PC-3 (cell line): Measurements from ENCODE around the gene TMOD2. TPM values are rescaled to one million over a fixed set of nuclear protein-coding genes. Genes with fewer than 3 reads are reported as not detected.
A peak's percentile ranks its signal among the peaks of the same experiment; 100 is the strongest.

Source experiments
- ATAC-seq: fragments of 200-7000 bp; cut with Tn5 transposase; 2 replicates; pipeline ENCODE4 v1.9.1; 2020; ENCODE audit warnings: mild to moderate bottlenecking, moderate library complexity
- BruUV-seq: library from RNA; stranded (reverse); fragments of 400-500 nt; replicated peaks from 2 replicates; lab custom pipeline; 2021; lab: Mats Ljungman, UMichigan
- CTCF ChIA-PET: fragments of 300-600 bp; sonication (Branson Sonifier 250); formaldehyde crosslinking; loops from one replicate; lab custom pipeline; 2022; ENCODE audit warnings: antibody characterized with exemption; lab: Charles Lee
- POLR2A ChIA-PET: fragments of 300-600 bp; sonication (Branson Sonifier 250); formaldehyde crosslinking; loops from one replicate; lab custom pipeline; 2022; ENCODE audit warnings: antibody characterized with exemption; ENCODE audit not compliant: unreplicated experiment; lab: Charles Lee
- DNase-seq: peaks from one replicate; pipeline ENCODE4 v3.0.0-alpha.2; 2015
- H2AFZ ChIP-seq: fragments of 300-600 bp; sonication (generic); 2 replicates; pipeline ENCODE4 v1.6.0; 2016; ENCODE audit warnings: antibody characterized with exemption, low read length
- H3F3A ChIP-seq: fragments of 300-600 bp; sonication (generic); one replicate; pipeline ENCODE4 v1.6.0; 2017; ENCODE audit warnings: antibody characterized with exemption, low read length, control low read depth, mild to moderate bottlenecking; ENCODE audit not compliant: unreplicated experiment
- H3K27ac ChIP-seq: fragments of 300-600 bp; sonication (generic); 2 replicates; pipeline ENCODE4 v1.5.1; 2016; ENCODE audit warnings: mild to moderate bottlenecking, low read length
- H3K27me3 ChIP-seq: fragments of 300-600 bp; sonication (generic); 2 replicates; pipeline ENCODE4 v1.6.1; 2016; ENCODE audit warnings: low read length, mixed read lengths
- H3K36me3 ChIP-seq: fragments of 300-600 bp; sonication (generic); 2 replicates; pipeline ENCODE4 v1.6.1; 2016; ENCODE audit warnings: low read depth, mixed run types, low read length, mixed read lengths
- H3K4me1 ChIP-seq: fragments of 300-600 bp; sonication (generic); 2 replicates; pipeline ENCODE4 v1.5.1; 2016; ENCODE audit warnings: low read length; ENCODE audit not compliant: insufficient read depth
- H3K4me2 ChIP-seq: fragments of 300-600 bp; sonication (generic); 2 replicates; pipeline ENCODE4 v1.6.0; 2016; ENCODE audit warnings: low read length
- H3K4me3 ChIP-seq: fragments of 300-600 bp; sonication (generic); 2 replicates; pipeline ENCODE4 v1.5.1; 2016; ENCODE audit warnings: mild to moderate bottlenecking, low read length, mixed read lengths
- H3K79me2 ChIP-seq: fragments of 300-600 bp; sonication (generic); 2 replicates; pipeline ENCODE4 v1.6.1; 2017; ENCODE audit warnings: low read length, mixed read lengths
- H3K9ac ChIP-seq: fragments of 300-600 bp; sonication (generic); 2 replicates; pipeline ENCODE4 v1.6.0; 2016; ENCODE audit warnings: mild to moderate bottlenecking, low read length
- H3K9me2 ChIP-seq: fragments of 300-600 bp; sonication (generic); replicated peaks from 2 replicates; pipeline ENCODE4 v1.6.1; 2016; ENCODE audit warnings: mixed run types, low read length, mixed read lengths
- H3K9me3 ChIP-seq: fragments of 300-600 bp; sonication (generic); 2 replicates; pipeline ENCODE4 v1.6.1; 2016; ENCODE audit warnings: low read length, mixed read lengths
- H4K20me1 ChIP-seq: fragments of 300-600 bp; sonication (generic); 2 replicates; pipeline ENCODE4 v1.6.1; 2016; ENCODE audit warnings: low read length, mixed read lengths
- EZH2 ChIP-seq: fragments of 300-600 bp; sonication (generic); IDR thresholded peaks from one replicate; pipeline ENCODE4 v1.6.1; 2017; ENCODE audit warnings: antibody characterized with exemption, mild to moderate bottlenecking, low read length; ENCODE audit not compliant: unreplicated experiment
- EZH2phosphoT487 ChIP-seq: fragments of 300-600 bp; sonication (generic); IDR thresholded peaks from 2 replicates; pipeline ENCODE4 v1.6.1; 2018; ENCODE audit warnings: mild to moderate bottlenecking, antibody characterized with exemption, low read length, borderline replicate concordance
- intact Hi-C: fragments of 100-400 bp; cut with micrococcal nuclease; formaldehyde crosslinking; loops from 2 replicates; pipeline ENCODE4 v1.9.0; 2023
- total RNA-seq: library from RNA; depleted of rRNA; stranded (reverse); fragments of >200 nt; gene quantifications from 2 replicates; pipeline ENCODE4 v1.2.3, GENCODE V29; 2014
- TF ChIP-seq, protein P1 (sequence below): fragments of 300-600 bp; sonication (generic); conservative IDR thresholded peaks from 2 replicates; pipeline ENCODE4 v1.5.1; 2017; ENCODE audit warnings: antibody characterized with exemption, low read depth, mild to moderate bottlenecking, low read length

The TMOD2 gene
- total RNA-seq, 1 experiment from 2014 or later = 0.95 TPM

DNA sequence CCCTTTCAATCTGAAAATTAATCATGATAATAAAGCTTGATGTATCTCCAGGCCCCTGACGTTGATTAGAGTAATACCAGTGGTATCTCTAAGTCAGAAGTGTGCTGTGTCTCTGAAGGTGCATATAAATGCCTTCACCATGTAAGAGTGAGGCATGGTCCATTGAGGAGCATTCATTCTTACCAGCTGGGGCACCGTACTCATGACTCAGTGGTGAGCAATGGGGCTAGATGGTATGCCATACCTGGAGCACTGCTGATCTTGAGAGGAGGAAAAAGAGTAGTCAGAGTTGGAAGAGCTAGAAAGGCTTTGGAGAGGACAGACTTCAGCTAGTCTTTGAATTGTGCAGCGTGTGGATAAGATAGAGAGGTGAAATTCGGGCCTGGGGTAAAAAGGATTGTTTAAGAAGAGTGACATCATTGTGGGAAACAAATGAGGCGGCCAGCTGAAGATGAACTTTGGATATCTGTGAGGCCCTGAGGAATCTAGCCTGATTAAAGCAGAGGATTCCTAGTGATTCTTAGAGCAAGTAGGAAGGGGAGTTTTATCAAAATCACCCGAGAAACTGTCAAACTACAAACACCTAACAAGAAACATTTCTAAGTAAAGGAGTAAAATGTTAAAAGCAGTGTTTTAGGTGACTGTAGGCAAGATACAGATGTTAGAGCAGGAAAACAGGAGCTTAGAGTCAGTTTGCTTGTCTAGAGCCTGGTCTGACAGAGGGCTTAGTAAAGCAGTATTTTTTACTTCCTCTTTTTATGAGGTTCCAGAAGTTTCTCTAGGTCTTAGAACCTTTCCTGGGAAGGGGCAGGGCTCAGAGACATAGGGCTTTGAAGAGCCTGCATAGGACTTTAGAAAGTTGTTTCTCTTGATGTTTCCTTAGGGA is 91.7 kb downstream of the TMOD2 start:
- H3K79me2 ChIP-seq = peaks cover 98% of the 10 kb centered on the region
- H3K9me2 ChIP-seq = no peaks in the 10 kb centered on the region
- H3K9ac ChIP-seq = no peak overlapping the region
- peaks cover 12% of the 10 kb centered on the region; the same call in 1 of the 2 replicates for H4K20me1 ChIP-seq
- TF ChIP-seq, protein P1, sequence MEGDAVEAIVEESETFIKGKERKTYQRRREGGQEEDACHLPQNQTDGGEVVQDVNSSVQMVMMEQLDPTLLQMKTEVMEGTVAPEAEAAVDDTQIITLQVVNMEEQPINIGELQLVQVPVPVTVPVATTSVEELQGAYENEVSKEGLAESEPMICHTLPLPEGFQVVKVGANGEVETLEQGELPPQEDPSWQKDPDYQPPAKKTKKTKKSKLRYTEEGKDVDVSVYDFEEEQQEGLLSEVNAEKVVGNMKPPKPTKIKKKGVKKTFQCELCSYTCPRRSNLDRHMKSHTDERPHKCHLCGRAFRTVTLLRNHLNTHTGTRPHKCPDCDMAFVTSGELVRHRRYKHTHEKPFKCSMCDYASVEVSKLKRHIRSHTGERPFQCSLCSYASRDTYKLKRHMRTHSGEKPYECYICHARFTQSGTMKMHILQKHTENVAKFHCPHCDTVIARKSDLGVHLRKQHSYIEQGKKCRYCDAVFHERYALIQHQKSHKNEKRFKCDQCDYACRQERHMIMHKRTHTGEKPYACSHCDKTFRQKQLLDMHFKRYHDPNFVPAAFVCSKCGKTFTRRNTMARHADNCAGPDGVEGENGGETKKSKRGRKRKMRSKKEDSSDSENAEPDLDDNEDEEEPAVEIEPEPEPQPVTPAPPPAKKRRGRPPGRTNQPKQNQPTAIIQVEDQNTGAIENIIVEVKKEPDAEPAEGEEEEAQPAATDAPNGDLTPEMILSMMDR = no peak
- TF ChIP-seq EZH2phosphoT487 (no peak), EZH2 (no peak)
- no peaks in the 10 kb centered on the region for H3K9me3 ChIP-seq
- H2AFZ ChIP-seq = no peak overlapping the region
- H3K4me2 ChIP-seq = peak overlapping the region; percentile 59
- no peaks in the 10 kb centered on the region for H3K36me3 ChIP-seq
- CTCF ChIA-PET = interaction anchor here (0.6 kb wide), 1 partner anchor 66 kb away, joined by 3 read pairs; no protein-coding TSS in a partner anchor
- intact Hi-C loops = no loop called here
- no peaks in the 10 kb centered on the region for H3F3A ChIP-seq
- H3K27ac ChIP-seq = peak overlapping the region; percentile 49
- no peak overlapping the region for H3K4me3 ChIP-seq
- DNase-seq (peak; percentile 82), ATAC-seq (peak; percentile 56)
- BruUV-seq = no TSS peak
- POLR2A ChIA-PET = interaction anchor here (0.5 to 0.6 kb wide), 2 partner anchors 13 to 71 kb away, joined by 3 to 7 read pairs; no protein-coding TSS in a partner anchor
- H3K27me3 ChIP-seq = no peaks in the 10 kb centered on the region
- peaks cover 54% of the 10 kb centered on the region for H3K4me1 ChIP-seq

DNA sequence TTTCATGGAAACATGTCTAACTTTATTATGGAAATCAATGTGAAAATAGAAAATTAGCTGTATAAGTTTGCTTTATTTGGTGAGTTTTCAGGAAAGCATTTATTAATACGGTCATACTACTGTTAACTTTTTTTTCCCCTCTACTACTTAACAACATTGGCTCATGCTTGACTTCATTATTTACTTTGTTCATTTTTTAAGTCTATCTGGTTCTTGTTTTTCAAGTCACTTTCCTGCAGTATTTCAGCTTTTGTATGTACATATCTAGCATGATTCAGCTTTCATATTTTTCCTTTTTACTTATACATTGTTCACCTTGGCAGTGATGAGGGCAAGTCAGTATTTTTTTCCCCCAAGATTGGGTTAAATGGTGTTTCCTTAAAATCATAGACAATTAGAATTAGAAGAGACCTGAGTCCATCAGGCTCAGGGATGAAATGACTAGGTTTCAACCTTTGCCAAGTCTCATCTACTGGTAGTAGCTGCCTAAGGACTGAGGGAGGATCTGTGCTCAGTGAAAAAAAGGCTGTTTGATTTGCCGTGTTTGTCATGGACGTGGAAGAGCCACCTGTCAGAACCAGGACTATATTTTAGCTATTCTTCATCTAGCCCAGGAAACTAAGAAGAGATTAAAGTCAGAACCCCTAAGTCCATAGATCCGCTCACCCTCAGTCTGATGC is 93.5 kb downstream of the TMOD2 start:
- Histone ChIP-seq H3K36me3 (no peaks in the 10 kb centered on the region), H3K4me3 (peak overlapping the region; percentile 21; the same call in 1 of the 2 replicates), H3K9me2 (no peaks in the 10 kb centered on the region), H3K4me1 (peaks cover 54% of the 10 kb centered on the region), H3K9ac (peak overlapping the region; percentile 29; the same call in 1 of the 2 replicates), H3K9me3 (no peaks in the 10 kb centered on the region), H3K27ac (peak overlapping the region; percentile 82), H3K79me2 (peaks cover 98% of the 10 kb centered on the region), H3F3A (no peaks in the 10 kb centered on the region), H2AFZ (no peak overlapping the region), H3K27me3 (no peaks in the 10 kb centered on the region), H3K4me2 (peak overlapping the region; percentile 59), H4K20me1 (peaks cover 17% of the 10 kb centered on the region; the same call in 1 of the 2 replicates)
- CTCF ChIA-PET = no interaction called here
- POLR2A ChIA-PET = interaction anchor here (0.7 kb wide), 1 partner anchor 20 kb away, joined by 3 read pairs; no protein-coding TSS in a partner anchor
- no peak for TF ChIP-seq EZH2
- BruUV-seq = no TSS peak
- peak; percentile 45 for ATAC-seq
- DNase-seq = peak; percentile 55
- intact Hi-C loops = no loop called here

DNA sequence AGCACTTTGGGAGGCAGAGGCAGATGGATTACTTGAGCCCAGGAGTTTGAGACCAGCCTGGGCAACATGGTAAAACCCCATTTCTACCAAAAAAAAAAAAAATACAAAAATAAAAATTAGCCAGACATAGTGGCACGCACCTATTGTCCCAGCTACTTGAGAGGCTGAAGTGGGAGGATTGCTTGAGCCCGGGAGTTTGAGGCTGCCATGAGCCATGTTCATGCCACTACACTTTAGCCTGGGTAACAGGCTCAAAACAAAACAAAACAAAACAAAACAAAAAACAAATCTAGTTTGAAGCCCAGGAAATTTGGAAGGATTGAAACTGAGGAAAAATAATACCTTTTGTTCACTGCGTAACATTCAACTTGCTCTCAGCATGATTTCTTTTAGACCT is 94.7 kb downstream of the TMOD2 start:
- no peaks in the 10 kb centered on the region for H3K9me2 ChIP-seq
- peak overlapping the region; percentile 59 for H3K4me2 ChIP-seq
- POLR2A ChIA-PET = no interaction called here
- no peak overlapping the region for H2AFZ ChIP-seq
- peak overlapping the region; percentile 21; the same call in 1 of the 2 replicates for H3K4me3 ChIP-seq
- no peaks in the 10 kb centered on the region for H3K27me3 ChIP-seq
- DNase-seq = no peak
- H3K9ac ChIP-seq = peak overlapping the region; percentile 29; the same call in 1 of the 2 replicates
- TF ChIP-seq, protein P1 = no peak
- no peak for TF ChIP-seq EZH2phosphoT487
- TF ChIP-seq EZH2 = no peak
- intact Hi-C loops = no loop called here
- H3F3A ChIP-seq = no peaks in the 10 kb centered on the region
- H3K79me2 ChIP-seq = peaks cover 98% of the 10 kb centered on the region
- no peak for ATAC-seq
- H3K4me1 ChIP-seq = peaks cover 54% of the 10 kb centered on the region
- BruUV-seq = no TSS peak
- peak overlapping the region; percentile 82 for H3K27ac ChIP-seq
- CTCF ChIA-PET = no interaction called here
- no peaks in the 10 kb centered on the region for H3K9me3 ChIP-seq
- H3K36me3 ChIP-seq = no peaks in the 10 kb centered on the region
- peaks cover 12% of the 10 kb centered on the region; the same call in 1 of the 2 replicates for H4K20me1 ChIP-seq
